Stomach smooth muscle (tissue), 2 donors: ENCODE measurements around the gene GLRX.

ENCODE experiments used
- H3K27ac ChIP-seq: one replicate; pipeline ENCODE4 v1.7.0; 2013; ENCODE audit warnings: mild to moderate bottlenecking, low read length, inconsistent platforms
- H3K27me3 ChIP-seq, 2 donors: one replicate each; pipeline ENCODE4 v1.7.0; 2013; ENCODE audit warnings: low read length in 2 of 2; ENCODE audit not compliant: insufficient read depth in 2 of 2, control insufficient read depth in 1 of 2
- H3K36me3 ChIP-seq, 2 donors: one replicate each; pipeline ENCODE4 v1.7.0; 2013; ENCODE audit warnings: low read length in 2 of 2; ENCODE audit not compliant: control insufficient read depth in 2 of 2, insufficient read depth in 2 of 2
- H3K4me1 ChIP-seq: one replicate; pipeline ENCODE4 v1.7.0; 2013; ENCODE audit warnings: low read length; ENCODE audit not compliant: control insufficient read depth, insufficient read depth
- H3K4me3 ChIP-seq, 2 donors: one replicate each; pipeline ENCODE4 v1.7.0; 2013; ENCODE audit warnings: low read length in 2 of 2
- H3K9ac ChIP-seq, 2 donors: one replicate each; pipeline ENCODE4 v1.7.0; 2013; ENCODE audit warnings: low read length in 2 of 2, mild to moderate bottlenecking in 1 of 2
- H3K9me3 ChIP-seq, 2 donors: one replicate each; pipeline ENCODE4 v1.7.0; 2013; ENCODE audit warnings: low read length in 2 of 2; ENCODE audit not compliant: control insufficient read depth in 2 of 2
- donor health status: healthy.
- donor health status: Pancreatic carcinoma.

Gene GLRX

GRCh38 chr5:95850391-95850894 is 27.9 kb upstream of the GLRX start:
- no peaks in the 10 kb centered on the region for H3K9me3 ChIP-seq
- no peak overlapping the region for H3K4me3 ChIP-seq
- H3K27me3 ChIP-seq, result no peaks in the 10 kb centered on the region
- no peak overlapping the region for H3K9ac ChIP-seq
- no peaks in the 10 kb centered on the region for H3K36me3 ChIP-seq
- no peak overlapping the region for H3K27ac ChIP-seq
- H3K4me1 ChIP-seq, result no peaks in the 10 kb centered on the region

GRCh38 chr5:95848701-95849100 is 26.2 kb upstream of the GLRX start:
- H3K27ac ChIP-seq, result no peak overlapping the region
- H3K9ac ChIP-seq, result no peak overlapping the region
- H3K4me3 ChIP-seq, result no peak overlapping the region
- no peaks in the 10 kb centered on the region for H3K36me3 ChIP-seq
- H3K27me3 ChIP-seq, result no peaks in the 10 kb centered on the region
- no peaks in the 10 kb centered on the region for H3K9me3 ChIP-seq
- no peaks in the 10 kb centered on the region for H3K4me1 ChIP-seq

GRCh38 chr5:95847261-95847592 is 24.7 kb upstream of the GLRX start:
- H3K9ac ChIP-seq, result no peak overlapping the region

GRCh38 chr5:95846554-95847260 is 24.2 kb upstream of the GLRX start:
- Histone ChIP-seq H3K27me3 (no peaks in the 10 kb centered on the region), H3K4me3 (no peak overlapping the region), H3K9me3 (no peaks in the 10 kb centered on the region), H3K4me1 (no peaks in the 10 kb centered on the region), H3K9ac (no peak overlapping the region), H3K36me3 (no peaks in the 10 kb centered on the region), H3K27ac (no peak overlapping the region)

More at GRCh38 chr5:95847261-95847592, 24.7 kb upstream of the GLRX start:
- H3K4me1 ChIP-seq, result no peaks in the 10 kb centered on the region
- no peaks in the 10 kb centered on the region for H3K27me3 ChIP-seq
- H3K36me3 ChIP-seq, result no peaks in the 10 kb centered on the region
- H3K27ac ChIP-seq, result no peak overlapping the region
- H3K4me3 ChIP-seq, result no peak overlapping the region
- H3K9me3 ChIP-seq, result no peaks in the 10 kb centered on the region

GRCh38 chr5:95845391-95845790 is 22.9 kb upstream of the GLRX start:
- no peak overlapping the region for H3K27ac ChIP-seq
- no peak overlapping the region for H3K4me3 ChIP-seq
- H3K36me3 ChIP-seq, result no peaks in the 10 kb centered on the region
- H3K4me1 ChIP-seq, result no peaks in the 10 kb centered on the region
- H3K9me3 ChIP-seq, result no peaks in the 10 kb centered on the region
- no peak overlapping the region for H3K9ac ChIP-seq
- no peaks in the 10 kb centered on the region for H3K27me3 ChIP-seq

GRCh38 chr5:95843733-95844223 is 21.3 kb upstream of the GLRX start:
- Histone ChIP-seq H3K4me3 (no peak overlapping the region), H3K9ac (no peak overlapping the region), H3K36me3 (no peaks in the 10 kb centered on the region), H3K9me3 (no peaks in the 10 kb centered on the region), H3K27ac (no peak overlapping the region), H3K27me3 (no peaks in the 10 kb centered on the region), H3K4me1 (no peaks in the 10 kb centered on the region)

GRCh38 chr5:95842854-95843544 is 20.5 kb upstream of the GLRX start:
- Histone ChIP-seq H3K4me1 (no peaks in the 10 kb centered on the region), H3K36me3 (no peaks in the 10 kb centered on the region), H3K4me3 (no peak overlapping the region), H3K27ac (no peak overlapping the region), H3K27me3 (no peaks in the 10 kb centered on the region), H3K9me3 (no peaks in the 10 kb centered on the region), H3K9ac (no peak overlapping the region)

GRCh38 chr5:95841914-95842812 is 19.6 kb upstream of the GLRX start:
- no peaks in the 10 kb centered on the region for H3K4me1 ChIP-seq
- H3K27ac ChIP-seq, result no peak overlapping the region

GRCh38 chr5:95840956-95841705 is 18.6 kb upstream of the GLRX start:
- no peaks in the 10 kb centered on the region for H3K9me3 ChIP-seq
- H3K4me1 ChIP-seq, result no peaks in the 10 kb centered on the region
- no peaks in the 10 kb centered on the region for H3K27me3 ChIP-seq
- H3K9ac ChIP-seq, result no peak overlapping the region
- H3K36me3 ChIP-seq, result no peaks in the 10 kb centered on the region
- H3K4me3 ChIP-seq, result no peak overlapping the region
- no peak overlapping the region for H3K27ac ChIP-seq

More at GRCh38 chr5:95841914-95842812, 19.6 kb upstream of the GLRX start:
- H3K4me3 ChIP-seq, result no peak overlapping the region
- no peak overlapping the region for H3K9ac ChIP-seq
- H3K9me3 ChIP-seq, result no peaks in the 10 kb centered on the region
- H3K36me3 ChIP-seq, result no peaks in the 10 kb centered on the region
- H3K27me3 ChIP-seq, result no peaks in the 10 kb centered on the region

GRCh38 chr5:95839658-95840057 is 17.1 kb upstream of the GLRX start:
- Histone ChIP-seq H3K27me3 (no peaks in the 10 kb centered on the region), H3K27ac (no peak overlapping the region), H3K4me3 (no peak overlapping the region), H3K9ac (no peak overlapping the region), H3K9me3 (no peaks in the 10 kb centered on the region), H3K4me1 (peaks cover 3% of the 10 kb centered on the region), H3K36me3 (no peaks in the 10 kb centered on the region)
